GM23338 (cell line): Measurements from ENCODE around the gene NIN. TPM values are rescaled to one million over a fixed set of nuclear protein-coding genes. Genes with fewer than 3 reads are reported as not detected.

Experiments used
- CREB1 ChIP-seq: fragments of 250-450 bp; sonication (Bioruptor Pico); IDR thresholded peaks from 2 replicates; pipeline ENCODE4 v1.5.0; 2020; ENCODE audit warnings: low read depth, mild to moderate bottlenecking, moderate library complexity
- CTCF ChIP-seq, 2 experiments: fragments of 200-600 bp in 1 of 2; sonication (generic) in 1 of 2; conservative IDR thresholded peaks; 2 replicates each; pipeline versions ENCODE4 v1.5.1 to v1.6.1; 2016 to 2017; ENCODE audit warnings: antibody characterized with exemption in 2 of 2, low read depth in 2 of 2, mild to moderate bottlenecking in 2 of 2, moderate library complexity in 1 of 2
- ETS1 ChIP-seq: IDR thresholded peaks from 2 replicates; pipeline ENCODE4 v1.6.1; 2016; ENCODE audit warnings: antibody characterized with exemption
- EZH2 ChIP-seq: fragments of 200-600 bp; sonication (generic); IDR thresholded peaks from one replicate; pipeline ENCODE4 v1.8.0; 2017; ENCODE audit warnings: antibody characterized with exemption, mild to moderate bottlenecking, low read depth; ENCODE audit not compliant: unreplicated experiment
- JUNB ChIP-seq: IDR thresholded peaks from one replicate; pipeline ENCODE4 v1.6.1; 2016; ENCODE audit warnings: antibody characterized with exemption; ENCODE audit not compliant: unreplicated experiment
- NANOG ChIP-seq: IDR thresholded peaks from 2 replicates; pipeline ENCODE4 v1.6.1; 2016; ENCODE audit warnings: antibody characterized with exemption, borderline replicate concordance
- POLR2AphosphoS5 ChIP-seq: IDR thresholded peaks from 2 replicates; pipeline ENCODE4 v1.6.1; 2016; ENCODE audit warnings: antibody characterized with exemption, low read depth
- ZNF114 ChIP-seq: fragments of 250-450 bp; sonication (Bioruptor Pico); IDR thresholded peaks from 2 replicates; pipeline ENCODE4 v1.5.0; 2020; ENCODE audit warnings: mild to moderate bottlenecking, moderate library complexity
- ZNF331 ChIP-seq: fragments of 250-450 bp; sonication (Bioruptor Pico); IDR thresholded peaks from 2 replicates; pipeline ENCODE4 v1.5.0; 2020; ENCODE audit warnings: low read depth, mild to moderate bottlenecking, moderate library complexity
- polyA plus RNA-seq: library from polyadenylated mRNA; unstranded; fragments of >200 nt; fragmentation: Nextera tagmentation; extraction: Ambion mirVana; gene quantifications from 2 replicates; pipeline ENCODE4 v1.2.1, GENCODE V29; 2016
- total RNA-seq: library from RNA; depleted of rRNA; stranded (reverse); fragments of >200 nt; shearing (Covaris generic); gene quantifications from 2 replicates; pipeline ENCODE4 v1.2.3, GENCODE V29; 2014
- TF ChIP-seq, protein P1 (sequence below): fragments of 250-450 bp; sonication (Bioruptor Pico); IDR thresholded peaks from 2 replicates; pipeline ENCODE4 v1.5.0; 2020; ENCODE audit warnings: mild to moderate bottlenecking, moderate library complexity

NIN gene
- total and polyA plus RNA-seq, 2 experiments from 2014 or later: 7.4 to 17.4 TPM

- TF ChIP-seq, protein P1, sequence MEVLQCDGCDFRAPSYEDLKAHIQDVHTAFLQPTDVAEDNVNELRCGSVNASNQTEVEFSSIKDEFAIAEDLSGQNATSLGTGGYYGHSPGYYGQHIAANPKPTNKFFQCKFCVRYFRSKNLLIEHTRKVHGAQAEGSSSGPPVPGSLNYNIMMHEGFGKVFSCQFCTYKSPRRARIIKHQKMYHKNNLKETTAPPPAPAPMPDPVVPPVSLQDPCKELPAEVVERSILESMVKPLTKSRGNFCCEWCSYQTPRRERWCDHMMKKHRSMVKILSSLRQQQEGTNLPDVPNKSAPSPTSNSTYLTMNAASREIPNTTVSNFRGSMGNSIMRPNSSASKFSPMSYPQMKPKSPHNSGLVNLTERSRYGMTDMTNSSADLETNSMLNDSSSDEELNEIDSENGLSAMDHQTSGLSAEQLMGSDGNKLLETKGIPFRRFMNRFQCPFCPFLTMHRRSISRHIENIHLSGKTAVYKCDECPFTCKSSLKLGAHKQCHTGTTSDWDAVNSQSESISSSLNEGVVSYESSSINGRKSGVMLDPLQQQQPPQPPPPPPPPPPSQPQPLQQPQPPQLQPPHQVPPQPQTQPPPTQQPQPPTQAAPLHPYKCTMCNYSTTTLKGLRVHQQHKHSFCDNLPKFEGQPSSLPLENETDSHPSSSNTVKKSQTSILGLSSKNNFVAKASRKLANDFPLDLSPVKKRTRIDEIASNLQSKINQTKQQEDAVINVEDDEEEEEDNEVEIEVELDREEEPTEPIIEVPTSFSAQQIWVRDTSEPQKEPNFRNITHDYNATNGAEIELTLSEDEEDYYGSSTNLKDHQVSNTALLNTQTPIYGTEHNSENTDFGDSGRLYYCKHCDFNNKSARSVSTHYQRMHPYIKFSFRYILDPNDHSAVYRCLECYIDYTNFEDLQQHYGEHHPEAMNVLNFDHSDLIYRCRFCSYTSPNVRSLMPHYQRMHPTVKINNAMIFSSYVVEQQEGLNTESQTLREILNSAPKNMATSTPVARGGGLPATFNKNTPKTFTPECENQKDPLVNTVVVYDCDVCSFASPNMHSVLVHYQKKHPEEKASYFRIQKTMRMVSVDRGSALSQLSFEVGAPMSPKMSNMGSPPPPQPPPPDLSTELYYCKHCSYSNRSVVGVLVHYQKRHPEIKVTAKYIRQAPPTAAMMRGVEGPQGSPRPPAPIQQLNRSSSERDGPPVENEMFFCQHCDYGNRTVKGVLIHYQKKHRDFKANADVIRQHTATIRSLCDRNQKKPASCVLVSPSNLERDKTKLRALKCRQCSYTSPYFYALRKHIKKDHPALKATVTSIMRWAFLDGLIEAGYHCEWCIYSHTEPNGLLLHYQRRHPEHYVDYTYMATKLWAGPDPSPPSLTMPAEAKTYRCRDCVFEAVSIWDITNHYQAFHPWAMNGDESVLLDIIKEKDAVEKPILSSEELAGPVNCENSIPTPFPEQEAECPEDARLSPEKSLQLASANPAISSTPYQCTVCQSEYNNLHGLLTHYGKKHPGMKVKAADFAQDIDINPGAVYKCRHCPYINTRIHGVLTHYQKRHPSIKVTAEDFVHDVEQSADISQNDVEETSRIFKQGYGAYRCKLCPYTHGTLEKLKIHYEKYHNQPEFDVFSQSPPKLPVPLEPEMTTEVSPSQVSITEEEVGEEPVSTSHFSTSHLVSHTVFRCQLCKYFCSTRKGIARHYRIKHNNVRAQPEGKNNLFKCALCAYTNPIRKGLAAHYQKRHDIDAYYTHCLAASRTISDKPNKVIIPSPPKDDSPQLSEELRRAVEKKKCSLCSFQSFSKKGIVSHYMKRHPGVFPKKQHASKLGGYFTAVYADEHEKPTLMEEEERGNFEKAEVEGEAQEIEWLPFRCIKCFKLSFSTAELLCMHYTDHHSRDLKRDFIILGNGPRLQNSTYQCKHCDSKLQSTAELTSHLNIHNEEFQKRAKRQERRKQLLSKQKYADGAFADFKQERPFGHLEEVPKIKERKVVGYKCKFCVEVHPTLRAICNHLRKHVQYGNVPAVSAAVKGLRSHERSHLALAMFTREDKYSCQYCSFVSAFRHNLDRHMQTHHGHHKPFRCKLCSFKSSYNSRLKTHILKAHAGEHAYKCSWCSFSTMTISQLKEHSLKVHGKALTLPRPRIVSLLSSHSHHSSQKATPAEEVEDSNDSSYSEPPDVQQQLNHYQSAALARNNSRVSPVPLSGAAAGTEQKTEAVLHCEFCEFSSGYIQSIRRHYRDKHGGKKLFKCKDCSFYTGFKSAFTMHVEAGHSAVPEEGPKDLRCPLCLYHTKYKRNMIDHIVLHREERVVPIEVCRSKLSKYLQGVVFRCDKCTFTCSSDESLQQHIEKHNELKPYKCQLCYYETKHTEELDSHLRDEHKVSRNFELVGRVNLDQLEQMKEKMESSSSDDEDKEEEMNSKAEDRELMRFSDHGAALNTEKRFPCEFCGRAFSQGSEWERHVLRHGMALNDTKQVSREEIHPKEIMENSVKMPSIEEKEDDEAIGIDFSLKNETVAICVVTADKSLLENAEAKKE (CRISPR knock-in tag): no peak
- no peak for TF ChIP-seq CREB1 (CRISPR knock-in tag)
- TF ChIP-seq CTCF (conservative IDR thresholded peaks at IDR 0.05; ENCODE audit: low read depth in 2 of 2): no peak
- no peak for TF ChIP-seq NANOG
- no peak for TF ChIP-seq ZNF114 (CRISPR knock-in tag)
- no peak for TF ChIP-seq ETS1
- no peak for TF ChIP-seq ZNF331 (CRISPR knock-in tag)
- TF ChIP-seq EZH2: no peak
- TF ChIP-seq JUNB: no peak
- TF ChIP-seq POLR2AphosphoS5: no peak
Observed at GRCh38 chr14:50832935-50833630, 2.1 kb upstream of the NIN start (continued).
